ENCODE results near the gene ANK3. TPM values are rescaled to one million over a fixed set of nuclear protein-coding genes. Genes with fewer than 3 reads are reported as not detected.

The ANK3 gene
- total and polyA plus RNA-seq, 2 experiments from 2014 or later: 26.2 to 49.0 TPM

GRCh38 chr10:60200682-60201053 is 189.0 kb downstream of the ANK3 start:
- H3K4me3 ChIP-seq: no peak overlapping the region
- no peak for DNase-seq (ENCODE audit: low spot score)
- H3K9me2 ChIP-seq (replicated peaks; ENCODE audit: insufficient read depth): no peaks in the 10 kb centered on the region
- no peaks in the 10 kb centered on the region for H3K4me1 ChIP-seq (ENCODE audit: insufficient read depth)
- no peak overlapping the region for H3K27ac ChIP-seq
- no peaks in the 10 kb centered on the region for H3K36me3 ChIP-seq (replicated peaks; ENCODE audit: insufficient read depth, low read depth)
- 88% methylated on average over 1 of the region's 1 CpG for WGBS (ENCODE audit: low lambda C conversion rate, missing lambda C conversion rate)
- H3K9me3 ChIP-seq (ENCODE audit: low read depth): no peaks in the 10 kb centered on the region
- H3K79me2 ChIP-seq: no peaks in the 10 kb centered on the region
- no peak overlapping the region for H2AFZ ChIP-seq
- no peak overlapping the region for H3K4me2 ChIP-seq
- TF ChIP-seq EZH2phosphoT487 (IDR thresholded peaks at IDR 0.05; ENCODE audit: low read depth, severe bottlenecking, unreplicated experiment) (no peak), CTCF (IDR thresholded peaks at IDR 0.05; ENCODE audit: poor library complexity) (no peak), EZH2 (IDR thresholded peaks at IDR 0.05; ENCODE audit: borderline replicate concordance) (no peak)
- H3K27me3 ChIP-seq: no peaks in the 10 kb centered on the region
- no peaks in the 10 kb centered on the region for H4K20me1 ChIP-seq (ENCODE audit: insufficient read depth, poor library complexity, severe bottlenecking)

- Histone ChIP-seq H3K4me2 (no peak overlapping the region), H4K20me1 (ENCODE audit: insufficient read depth, poor library complexity, severe bottlenecking) (no peaks in the 10 kb centered on the region), H3K9me2 (replicated peaks; ENCODE audit: insufficient read depth) (no peaks in the 10 kb centered on the region), H3K27me3 (no peaks in the 10 kb centered on the region), H3K36me3 (replicated peaks; ENCODE audit: insufficient read depth, low read depth) (no peaks in the 10 kb centered on the region), H3K4me3 (no peak overlapping the region), H3K27ac (no peak overlapping the region), H3K79me2 (no peaks in the 10 kb centered on the region), H2AFZ (no peak overlapping the region), H3K4me1 (ENCODE audit: insufficient read depth) (no peaks in the 10 kb centered on the region), H3K9me3 (ENCODE audit: low read depth) (no peaks in the 10 kb centered on the region)
- TF ChIP-seq CTCF (IDR thresholded peaks at IDR 0.05; ENCODE audit: poor library complexity) (no peak), EZH2 (IDR thresholded peaks at IDR 0.05; ENCODE audit: borderline replicate concordance) (no peak), EZH2phosphoT487 (IDR thresholded peaks at IDR 0.05; ENCODE audit: low read depth, severe bottlenecking, unreplicated experiment) (no peak)
- 95% methylated on average over 8 of the region's 8 CpGs for WGBS (ENCODE audit: low lambda C conversion rate, missing lambda C conversion rate)
- DNase-seq (ENCODE audit: low spot score): no peak
These were observed 189.5 kb downstream of the ANK3 start for GRCh38 chr10:60200012-60200681.

GRCh38 chr10:60197206-60197605 is 192.5 kb downstream of the ANK3 start:
- Histone ChIP-seq H3K36me3 (replicated peaks; ENCODE audit: insufficient read depth, low read depth) (no peaks in the 10 kb centered on the region), H3K79me2 (no peaks in the 10 kb centered on the region), H3K4me3 (no peak overlapping the region), H3K27ac (no peak overlapping the region), H3K9me2 (replicated peaks; ENCODE audit: insufficient read depth) (no peaks in the 10 kb centered on the region), H2AFZ (no peak overlapping the region), H3K27me3 (no peaks in the 10 kb centered on the region), H3K4me1 (ENCODE audit: insufficient read depth) (no peaks in the 10 kb centered on the region), H4K20me1 (ENCODE audit: insufficient read depth, poor library complexity, severe bottlenecking) (no peaks in the 10 kb centered on the region), H3K9me3 (ENCODE audit: low read depth) (no peaks in the 10 kb centered on the region), H3K4me2 (no peak overlapping the region)
- TF ChIP-seq CTCF (IDR thresholded peaks at IDR 0.05; ENCODE audit: poor library complexity): no peak
- no peak for TF ChIP-seq EZH2phosphoT487 (IDR thresholded peaks at IDR 0.05; ENCODE audit: low read depth, severe bottlenecking, unreplicated experiment)
- 77% methylated on average over 3 of the region's 3 CpGs for WGBS (ENCODE audit: low lambda C conversion rate, missing lambda C conversion rate)
- no peak for DNase-seq (ENCODE audit: low spot score)

- Histone ChIP-seq H2AFZ (no peak overlapping the region), H3K9me2 (replicated peaks; ENCODE audit: insufficient read depth) (no peaks in the 10 kb centered on the region), H3K4me3 (no peak overlapping the region), H3K4me2 (no peak overlapping the region), H4K20me1 (ENCODE audit: insufficient read depth, poor library complexity, severe bottlenecking) (no peaks in the 10 kb centered on the region), H3K27me3 (no peaks in the 10 kb centered on the region), H3K79me2 (no peaks in the 10 kb centered on the region), H3K4me1 (ENCODE audit: insufficient read depth) (no peaks in the 10 kb centered on the region), H3K9me3 (ENCODE audit: low read depth) (no peaks in the 10 kb centered on the region), H3K27ac (no peak overlapping the region), H3K36me3 (replicated peaks; ENCODE audit: insufficient read depth, low read depth) (no peaks in the 10 kb centered on the region)
- DNase-seq (ENCODE audit: low spot score): no peak
- TF ChIP-seq CTCF (IDR thresholded peaks at IDR 0.05; ENCODE audit: poor library complexity): no peak
- no peak for TF ChIP-seq EZH2 (IDR thresholded peaks at IDR 0.05; ENCODE audit: borderline replicate concordance)
- no peak for TF ChIP-seq EZH2phosphoT487 (IDR thresholded peaks at IDR 0.05; ENCODE audit: low read depth, severe bottlenecking, unreplicated experiment)
These were observed 195.3 kb downstream of the ANK3 start for GRCh38 chr10:60194421-60194820.
